Astrocyte of the cerebellum (primary cell): Measurements from ENCODE around the gene KRT36.

Experiments
- DNase-seq: peaks from one replicate; pipeline ENCODE4 v3.0.0-alpha.2; 2011; ENCODE audit warnings: low read depth
- H3K4me3 ChIP-seq: 2 replicates; pipeline ENCODE4 v1.5.1; 2011; ENCODE audit warnings: mild to moderate bottlenecking, low read depth, low read length, moderate library complexity
- in situ Hi-C: cut with HindIII; loops from 2 replicates; pipeline ENCODE4 v1.10.0; 2017; ENCODE audit warnings: low sequenced_read_pairs
- TF ChIP-seq, protein P1 (sequence below): IDR thresholded peaks from 2 replicates; pipeline ENCODE4 v1.5.1; 2012; ENCODE audit warnings: low read length, low read depth, moderate library complexity, mild to moderate bottlenecking; ENCODE audit errors: missing control alignments

The KRT36 gene

GRCh38 chr17:41456204-41456603 is 33.5 kb downstream of the KRT36 start:
- TF ChIP-seq, protein P1, sequence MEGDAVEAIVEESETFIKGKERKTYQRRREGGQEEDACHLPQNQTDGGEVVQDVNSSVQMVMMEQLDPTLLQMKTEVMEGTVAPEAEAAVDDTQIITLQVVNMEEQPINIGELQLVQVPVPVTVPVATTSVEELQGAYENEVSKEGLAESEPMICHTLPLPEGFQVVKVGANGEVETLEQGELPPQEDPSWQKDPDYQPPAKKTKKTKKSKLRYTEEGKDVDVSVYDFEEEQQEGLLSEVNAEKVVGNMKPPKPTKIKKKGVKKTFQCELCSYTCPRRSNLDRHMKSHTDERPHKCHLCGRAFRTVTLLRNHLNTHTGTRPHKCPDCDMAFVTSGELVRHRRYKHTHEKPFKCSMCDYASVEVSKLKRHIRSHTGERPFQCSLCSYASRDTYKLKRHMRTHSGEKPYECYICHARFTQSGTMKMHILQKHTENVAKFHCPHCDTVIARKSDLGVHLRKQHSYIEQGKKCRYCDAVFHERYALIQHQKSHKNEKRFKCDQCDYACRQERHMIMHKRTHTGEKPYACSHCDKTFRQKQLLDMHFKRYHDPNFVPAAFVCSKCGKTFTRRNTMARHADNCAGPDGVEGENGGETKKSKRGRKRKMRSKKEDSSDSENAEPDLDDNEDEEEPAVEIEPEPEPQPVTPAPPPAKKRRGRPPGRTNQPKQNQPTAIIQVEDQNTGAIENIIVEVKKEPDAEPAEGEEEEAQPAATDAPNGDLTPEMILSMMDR, result no peak
- DNase-seq, result no peak
- in situ Hi-C loops, result no loop called here
- no peak overlapping the region for H3K4me3 ChIP-seq

DNA sequence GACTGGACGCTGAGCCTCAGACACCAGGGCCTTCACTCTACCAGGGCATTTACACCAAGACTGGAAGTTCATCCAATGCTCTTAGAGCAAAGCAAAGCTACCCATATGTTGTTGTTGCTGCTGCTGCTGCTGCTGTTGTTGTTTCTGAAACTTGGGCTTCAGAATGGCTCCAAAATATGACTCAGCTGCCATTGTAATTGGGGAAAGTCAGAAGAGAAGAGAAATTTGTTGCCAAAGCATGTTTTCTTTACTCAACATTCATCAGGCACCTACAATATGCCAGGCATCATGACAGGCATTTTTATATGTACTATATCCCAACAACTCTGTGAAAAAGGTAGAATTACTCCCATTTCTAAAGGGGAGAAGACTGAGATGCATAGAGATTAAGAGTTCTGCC is 34.5 kb downstream of the KRT36 start:
- no peak overlapping the region for H3K4me3 ChIP-seq
- TF ChIP-seq, protein P1, result no peak
- in situ Hi-C loops, result no loop called here
- no peak for DNase-seq

DNA sequence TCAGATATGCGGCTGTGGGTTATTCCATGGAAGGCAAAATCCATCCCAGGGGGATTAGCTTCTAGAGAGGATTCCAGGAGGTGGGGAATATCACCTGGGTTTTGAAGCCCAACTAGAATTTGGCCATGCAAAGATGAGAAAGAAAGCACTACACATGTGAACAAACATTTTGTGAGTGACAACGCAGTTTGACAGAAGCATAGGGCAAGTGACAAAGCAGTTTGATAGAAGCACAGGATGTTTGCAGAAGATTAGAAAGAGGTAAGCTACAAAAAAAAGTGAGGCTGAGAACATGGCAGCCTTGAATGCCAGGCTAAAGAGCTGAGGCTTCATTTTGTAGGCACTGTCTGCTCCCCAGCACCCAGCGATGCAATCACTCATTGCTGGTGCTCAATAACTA is 36.6 kb downstream of the KRT36 start:
- H3K4me3 ChIP-seq, result no peak overlapping the region
- in situ Hi-C loops, result loop anchor here (5.0 kb wide), 1 partner anchor 54 kb away; the partner anchor contains the start of gene KRT13
- no peak for DNase-seq
- TF ChIP-seq, protein P1, result no peak

GRCh38 chr17:41452281-41452680 is 37.4 kb downstream of the KRT36 start:
- DNase-seq, result no peak
- in situ Hi-C loops, result loop anchor here (5.0 kb wide), 1 partner anchor 55 kb away; the partner anchor contains the start of gene KRT13

GRCh38 chr17:41451154-41451728 is 38.5 kb downstream of the KRT36 start:
- TF ChIP-seq, protein P1, result no peak
- DNase-seq, result no peak
- in situ Hi-C loops, result loop anchor here (5.0 kb wide), 1 partner anchor 56 kb away; the partner anchor contains the start of gene KRT13
- H3K4me3 ChIP-seq, result no peak overlapping the region

More at GRCh38 chr17:41452281-41452680, 37.4 kb downstream of the KRT36 start:
- TF ChIP-seq, protein P1, result no peak
- H3K4me3 ChIP-seq, result no peak overlapping the region

GRCh38 chr17:41449008-41449407 is 40.7 kb downstream of the KRT36 start:
- DNase-seq, result no peak
- in situ Hi-C loops, result no loop called here
- H3K4me3 ChIP-seq, result no peak overlapping the region
- TF ChIP-seq, protein P1, result no peak
